ENCODE results near the gene GRIK2.

The GRIK2 gene

DNA sequence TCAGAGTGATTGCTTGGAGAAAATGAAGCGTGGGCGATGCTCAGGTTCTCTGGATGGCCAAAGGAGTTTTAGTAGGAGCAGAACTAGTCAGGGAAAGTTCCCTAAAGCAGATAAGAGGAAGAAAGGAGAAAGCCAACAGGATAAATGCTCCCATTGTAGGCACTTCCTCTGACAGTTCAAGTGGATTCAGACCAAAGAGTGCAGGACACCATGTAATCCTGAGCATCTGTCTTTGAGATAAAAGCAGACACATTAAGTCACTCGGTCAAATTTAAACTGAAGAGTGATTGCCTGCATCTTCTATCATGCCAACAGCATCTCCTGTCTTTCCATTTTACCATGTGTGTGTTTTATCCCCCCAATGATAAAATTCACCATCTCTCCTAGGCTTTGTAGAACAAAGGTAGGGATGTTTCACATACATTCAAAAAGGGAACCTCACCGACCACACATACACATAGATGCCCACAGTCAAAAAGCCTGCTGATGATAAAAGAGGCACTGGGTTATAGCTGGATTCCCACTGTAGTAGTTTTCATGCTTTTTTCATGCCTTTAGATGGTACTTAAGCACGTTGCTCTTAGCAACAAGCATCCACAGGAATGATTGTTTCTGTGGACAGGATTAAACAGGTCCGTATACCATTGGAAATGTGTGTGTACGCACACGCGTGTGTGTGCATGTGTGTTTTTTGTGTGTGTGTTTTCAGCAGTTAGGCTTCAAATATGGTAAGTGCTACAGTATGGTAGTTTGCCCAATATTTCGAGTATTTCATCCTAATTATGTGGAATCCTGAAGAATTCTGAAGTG lies 7.0 kb downstream of the GRIK2 start:
- no peak for DNase-seq (ENCODE audit: low spot score)

DNA sequence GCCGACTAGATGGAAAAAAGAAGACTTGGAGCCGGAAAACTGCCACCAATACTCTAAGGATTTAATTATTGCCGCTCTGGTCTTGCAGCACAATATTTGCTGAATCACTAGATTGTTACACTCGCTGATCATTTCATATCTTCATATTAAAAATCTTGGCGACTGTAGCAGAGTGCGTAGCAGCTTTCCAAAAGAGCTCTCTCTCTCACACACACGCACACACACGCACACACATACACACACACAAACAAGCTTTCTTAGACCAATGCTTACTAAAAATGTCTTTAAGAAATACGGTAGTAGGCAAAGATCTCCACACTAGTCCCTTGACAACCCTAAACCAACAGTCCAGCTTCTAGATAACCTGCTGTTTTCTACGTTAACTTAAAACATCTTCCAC lies 7.7 kb downstream of the GRIK2 start:
- no peak for DNase-seq (ENCODE audit: low spot score)

DNA sequence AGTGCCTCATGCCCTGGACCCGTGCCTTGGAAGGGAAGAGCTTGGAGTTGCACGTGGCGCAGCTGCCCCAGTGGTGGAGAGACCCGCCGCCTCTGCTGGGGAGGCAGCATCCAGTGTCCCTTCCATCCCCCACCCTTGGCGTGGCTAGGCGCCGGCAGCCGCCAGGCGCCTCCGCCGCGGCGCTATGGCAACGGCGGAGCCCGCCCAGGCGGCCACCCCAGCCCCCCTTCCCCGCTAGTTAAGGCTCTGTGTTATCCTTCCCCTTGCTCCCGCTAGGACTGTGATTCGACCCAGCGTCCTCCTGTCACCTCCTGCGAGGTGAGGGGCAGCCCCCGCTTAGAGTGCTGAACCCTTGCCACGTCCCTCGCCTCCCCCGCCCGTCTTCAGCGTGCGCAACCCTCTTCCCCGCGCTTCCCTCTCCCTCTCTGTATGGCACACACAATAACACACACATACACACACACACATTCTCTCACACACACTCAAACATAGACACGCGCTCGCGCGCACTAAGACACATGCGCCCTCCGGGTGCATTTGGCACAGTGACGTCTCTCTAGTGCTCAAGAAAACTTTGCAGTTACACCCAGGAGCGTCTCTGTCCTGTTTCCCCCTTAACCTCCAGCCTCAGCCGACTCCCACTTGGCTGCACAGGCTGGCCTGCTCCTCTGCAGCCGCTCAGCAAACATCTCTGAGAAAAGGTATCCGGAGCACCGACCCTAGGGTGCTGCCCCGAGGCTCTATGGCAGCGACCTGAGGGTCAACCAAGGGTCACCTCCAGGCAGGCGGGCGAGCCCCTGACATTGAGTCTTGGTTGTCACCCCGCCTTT lies 8.5 kb downstream of the GRIK2 start:
- peak; percentile 67 for DNase-seq (ENCODE audit: low spot score)

DNA sequence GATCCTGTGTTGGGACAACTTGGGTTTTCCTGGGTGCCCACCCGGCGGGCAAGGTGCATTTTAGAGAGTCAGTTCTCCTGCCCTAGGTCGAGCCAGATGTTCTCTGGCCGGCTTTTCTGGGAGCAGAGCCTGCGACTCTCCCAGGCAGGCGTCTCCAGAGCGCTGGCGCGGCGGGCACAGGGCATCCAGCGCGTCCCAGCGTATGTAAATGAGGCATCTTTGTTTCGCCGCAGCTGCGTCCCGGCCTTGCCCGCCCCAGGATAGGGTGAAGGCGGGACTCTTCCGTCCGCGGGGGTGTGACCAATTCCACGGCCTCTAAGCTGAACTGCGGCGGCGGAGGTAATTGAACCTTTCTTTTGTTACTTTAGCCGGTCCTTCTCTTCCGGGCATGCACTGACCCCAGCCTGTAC lies 9.1 kb downstream of the GRIK2 start:
- DNase-seq (ENCODE audit: low spot score): no peak

DNA sequence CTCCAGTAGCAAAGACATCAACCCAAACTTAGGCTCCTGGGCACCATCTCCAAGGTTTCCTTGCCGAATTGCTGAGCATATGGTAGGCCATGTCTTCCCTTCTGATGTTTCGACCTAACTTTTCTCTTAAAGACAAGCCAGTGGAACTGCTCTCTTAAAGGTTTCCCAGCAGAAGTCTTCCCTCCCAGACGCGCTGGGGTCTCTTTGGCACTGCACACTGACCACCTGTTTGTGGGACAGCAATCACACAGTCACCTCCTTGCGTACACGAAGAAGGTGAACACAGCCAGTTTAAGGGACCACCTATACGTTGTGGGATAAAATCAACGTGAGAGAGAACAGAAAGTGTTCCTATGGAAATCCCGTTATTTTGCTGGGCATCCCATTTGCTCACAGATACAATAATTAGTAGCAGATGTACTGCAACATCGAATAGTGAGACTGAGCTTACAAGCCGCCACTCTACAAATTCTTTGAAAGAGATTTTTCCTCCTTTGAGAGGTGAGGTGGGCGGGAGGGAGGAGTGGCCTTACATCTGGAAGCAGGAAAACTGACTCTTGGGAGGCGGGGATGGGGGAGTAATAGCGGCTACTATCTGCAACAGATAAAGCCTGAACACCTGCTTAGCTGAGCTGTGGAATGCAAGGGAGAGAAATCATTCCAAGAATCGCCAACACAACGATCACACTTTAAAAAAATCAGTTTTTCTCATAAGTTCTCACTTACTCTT lies 9.9 kb downstream of the GRIK2 start:
- no peak for DNase-seq (ENCODE audit: low spot score)

DNA sequence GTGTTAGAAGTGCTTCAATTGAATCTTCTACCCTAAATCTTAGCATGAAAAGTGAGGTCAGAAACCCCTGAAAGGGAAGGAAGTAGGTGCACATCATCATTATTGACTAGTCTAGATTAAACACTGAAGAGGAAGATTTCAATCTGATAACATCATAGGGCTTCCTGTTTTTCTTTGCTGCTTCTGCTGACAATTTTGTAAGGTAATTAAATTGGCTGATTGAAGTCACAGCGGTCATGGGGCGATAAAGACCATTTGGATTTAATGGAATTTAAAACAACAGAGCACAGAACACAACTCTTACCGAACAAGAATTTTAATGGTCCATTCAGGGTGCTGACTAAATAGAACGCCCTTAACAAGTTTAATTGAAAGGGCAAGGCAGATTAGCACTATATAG lies 11.3 kb downstream of the GRIK2 start:
- DNase-seq (ENCODE audit: low spot score): no peak

DNA sequence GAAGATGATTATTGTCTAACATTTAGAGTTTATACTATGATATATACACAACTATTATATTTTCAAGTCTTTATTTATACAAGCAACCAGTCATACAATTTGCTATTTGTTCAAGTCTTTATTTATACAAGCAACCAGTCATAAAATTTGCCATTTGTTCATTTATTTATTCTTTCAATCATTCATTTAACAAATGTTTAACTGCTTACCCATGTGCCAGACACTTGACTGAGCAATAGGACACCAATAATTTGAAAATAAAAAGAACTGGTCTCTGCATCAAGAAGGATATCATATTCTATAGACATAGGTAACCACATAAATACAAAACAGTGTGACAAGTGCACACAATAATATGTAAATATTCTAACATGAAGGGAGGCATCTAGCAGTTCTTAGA lies 20.3 kb downstream of the GRIK2 start:
- no peak for DNase-seq (ENCODE audit: low spot score)

DNA sequence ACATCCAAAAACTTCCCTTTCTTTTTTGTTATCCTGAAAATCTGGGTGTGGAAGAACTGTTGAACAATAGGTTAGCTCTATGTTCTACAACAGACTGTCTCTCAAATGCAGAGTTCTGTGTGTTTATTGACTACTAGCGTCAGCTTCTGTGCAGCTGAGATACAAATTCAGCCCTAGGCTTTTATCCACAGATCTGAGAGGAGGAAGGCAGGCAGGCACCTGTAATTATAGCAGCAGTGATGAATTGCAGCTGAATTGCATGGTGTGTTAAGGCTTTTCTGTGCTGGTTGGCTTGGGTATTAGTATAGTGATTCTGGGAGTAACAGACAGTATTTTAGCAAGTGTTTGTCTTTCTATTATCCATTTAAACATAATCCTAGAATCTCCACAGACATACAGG lies 24.4 kb downstream of the GRIK2 start:
- DNase-seq (ENCODE audit: low spot score): no peak

DNA sequence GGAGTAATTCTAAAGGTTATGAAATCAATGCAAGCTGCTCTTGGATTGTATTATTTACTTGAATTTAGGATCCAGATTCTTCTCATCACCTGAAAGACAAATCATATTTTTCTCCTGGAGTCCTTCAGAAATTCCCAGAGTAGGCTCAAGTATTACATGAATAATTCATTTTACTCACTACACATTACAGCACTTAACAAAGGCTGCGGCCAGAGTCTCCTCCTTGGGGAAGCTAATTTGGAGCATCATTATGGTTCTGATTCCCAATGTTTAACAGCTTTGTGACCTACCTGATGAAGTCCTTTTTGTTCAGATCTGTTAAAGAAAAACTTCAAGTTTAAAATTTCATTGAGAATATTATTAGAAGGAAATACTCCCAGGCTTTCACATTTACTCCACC lies 28.7 kb downstream of the GRIK2 start:
- no peak for DNase-seq (ENCODE audit: low spot score)

DNA sequence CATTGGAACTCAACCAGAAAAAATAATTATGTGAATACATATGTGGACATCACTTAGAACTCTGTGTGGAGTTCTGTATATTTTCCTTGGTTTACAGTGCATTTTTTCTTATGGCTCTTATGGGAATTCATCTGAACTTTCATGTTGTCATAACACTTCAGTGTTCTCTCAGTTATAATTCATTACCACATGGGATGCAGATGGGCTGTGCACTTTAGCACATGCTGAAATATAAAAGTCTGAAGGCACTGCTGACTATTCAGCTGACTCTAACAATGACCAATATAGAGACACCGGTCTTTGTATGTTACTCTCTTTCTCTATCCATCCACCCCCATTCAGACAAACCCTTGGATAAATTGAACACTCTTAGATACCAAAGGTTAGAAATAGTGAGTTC lies 29.3 kb downstream of the GRIK2 start:
- no peak for DNase-seq (ENCODE audit: low spot score)

DNA sequence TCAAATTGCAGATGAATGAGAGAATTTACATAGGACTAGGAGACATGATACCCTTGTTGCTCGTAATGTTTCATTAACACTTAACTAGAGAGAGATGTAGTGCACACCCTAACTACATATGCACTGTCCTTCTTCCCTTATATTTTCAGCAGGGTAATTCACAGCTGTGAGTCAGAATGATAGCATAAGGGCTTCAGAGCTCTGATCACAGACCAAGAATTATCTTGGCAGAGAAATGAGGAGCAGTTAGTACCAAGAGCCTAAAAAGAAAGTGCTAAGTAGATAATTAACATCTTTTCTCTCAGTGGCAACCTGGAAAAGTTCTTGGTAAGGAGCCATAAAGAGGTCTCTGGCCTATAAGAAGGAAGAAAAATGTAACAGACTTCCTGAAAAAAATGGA lies 35.8 kb downstream of the GRIK2 start:
- DNase-seq (ENCODE audit: low spot score): no peak

DNA sequence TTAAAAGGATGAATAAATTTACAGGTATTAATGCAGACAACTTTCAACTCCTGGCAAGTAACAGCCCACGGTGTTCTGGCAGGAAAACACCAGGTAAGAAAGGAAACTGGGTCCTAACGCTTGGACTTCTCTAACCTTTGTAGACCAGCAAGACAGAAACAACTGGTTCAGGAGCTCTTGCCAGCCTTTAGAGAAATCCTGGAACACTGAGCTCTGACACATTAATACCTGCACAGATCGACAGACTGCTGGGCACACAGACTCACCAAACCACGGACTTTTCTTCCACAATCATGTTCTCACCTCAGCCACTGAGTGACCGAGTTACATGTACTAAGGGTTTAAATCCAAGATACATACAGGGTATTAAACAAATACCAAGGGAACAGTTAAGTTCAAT lies 36.3 kb downstream of the GRIK2 start:
- no peak for DNase-seq (ENCODE audit: low spot score)

DNA sequence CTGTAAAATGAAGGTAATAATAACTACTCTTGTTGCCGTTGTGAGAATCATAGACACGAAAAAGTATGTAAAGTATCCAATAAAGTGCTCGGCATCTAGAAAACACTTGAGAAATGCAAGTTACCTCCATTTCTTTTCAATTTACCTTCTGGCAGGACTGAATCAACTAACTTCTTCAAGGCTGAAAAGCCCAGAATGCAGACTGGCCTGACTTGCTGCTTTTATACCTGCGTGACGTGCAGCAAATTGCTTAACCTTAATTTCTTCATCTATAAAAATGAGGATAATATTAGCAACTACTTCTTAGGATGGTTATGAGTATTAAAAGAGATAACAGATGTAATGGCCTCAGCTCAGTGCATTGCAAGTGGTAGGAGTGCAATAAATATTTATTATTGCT lies 39.6 kb downstream of the GRIK2 start:
- DNase-seq (ENCODE audit: low spot score): no peak

DNA sequence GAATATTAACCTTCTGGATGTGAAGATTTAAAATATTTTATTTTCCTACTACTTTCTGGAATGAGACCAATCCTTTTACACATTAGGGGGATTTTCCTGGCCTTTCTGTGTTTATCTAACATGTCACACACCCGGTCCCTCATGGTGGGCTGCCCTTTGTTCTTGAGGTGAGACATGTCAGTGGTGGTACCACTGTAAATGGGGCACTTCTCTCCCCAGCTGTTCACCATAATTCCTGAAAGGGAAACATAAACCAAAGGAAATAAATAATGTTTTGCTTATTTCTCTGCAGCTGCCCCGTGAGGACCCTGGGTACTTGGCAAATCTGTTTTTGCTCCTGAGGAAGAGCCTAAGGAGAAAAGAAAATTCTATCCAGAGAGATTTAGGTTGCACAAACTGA lies 41.1 kb downstream of the GRIK2 start:
- no peak for DNase-seq (ENCODE audit: low spot score)

DNA sequence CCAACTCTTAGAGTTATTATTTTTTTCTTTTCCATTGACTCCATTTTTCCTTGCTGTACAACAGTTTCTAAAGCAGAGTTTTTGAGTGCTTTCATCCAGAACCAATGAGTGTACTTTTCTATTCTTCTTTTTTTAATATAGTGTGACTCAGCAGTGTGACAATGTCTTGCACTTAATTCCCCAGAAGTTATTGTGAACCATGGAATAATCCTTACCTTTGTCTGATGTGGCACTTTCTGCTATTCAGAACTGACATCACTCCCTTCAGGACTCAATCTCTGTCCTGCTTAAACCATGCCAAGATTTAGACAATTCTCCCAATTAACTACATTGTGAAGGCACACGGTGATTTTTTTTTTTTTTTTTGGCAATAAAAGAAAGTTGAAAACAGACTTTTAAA lies 41.5 kb downstream of the GRIK2 start:
- DNase-seq (ENCODE audit: low spot score): no peak

DNA sequence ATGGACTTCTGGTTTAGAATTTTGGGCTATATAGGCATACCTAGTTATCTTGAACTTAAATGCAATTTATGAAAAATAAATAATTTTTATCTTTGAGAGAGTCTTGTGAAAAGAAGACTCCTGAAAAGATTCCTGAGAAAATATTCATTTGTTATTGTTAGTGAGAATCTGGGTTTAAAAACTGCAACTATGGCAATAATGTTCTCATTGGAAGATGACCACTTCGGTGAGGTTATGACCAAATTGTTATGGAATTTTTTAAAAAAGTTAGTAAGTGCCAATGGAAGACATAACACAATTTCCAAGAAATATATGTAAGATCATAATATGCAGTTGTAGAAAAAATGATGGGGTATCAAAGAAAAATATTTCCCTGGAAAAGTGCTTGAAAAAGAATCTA lies 46.3 kb downstream of the GRIK2 start:
- no peak for DNase-seq (ENCODE audit: low spot score)

DNA sequence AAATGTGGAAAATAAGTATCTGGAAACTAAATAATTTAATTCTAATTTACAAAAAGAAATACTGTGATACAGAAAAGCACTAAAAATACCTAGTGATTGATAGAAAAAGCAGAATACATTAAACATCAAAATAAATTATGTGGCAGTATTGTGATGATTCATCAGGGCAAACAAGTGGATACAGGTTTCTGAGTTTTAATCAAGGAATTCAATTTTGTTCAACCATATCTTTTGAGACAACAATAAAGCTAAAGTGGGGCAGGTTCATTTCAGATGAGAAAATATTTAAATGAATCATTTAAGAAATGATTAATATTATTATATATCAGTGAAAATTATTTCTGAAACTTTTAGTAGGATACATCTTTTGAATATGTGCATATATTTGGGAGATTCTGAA lies 49.8 kb downstream of the GRIK2 start:
- no peak for DNase-seq (ENCODE audit: low spot score)

DNA sequence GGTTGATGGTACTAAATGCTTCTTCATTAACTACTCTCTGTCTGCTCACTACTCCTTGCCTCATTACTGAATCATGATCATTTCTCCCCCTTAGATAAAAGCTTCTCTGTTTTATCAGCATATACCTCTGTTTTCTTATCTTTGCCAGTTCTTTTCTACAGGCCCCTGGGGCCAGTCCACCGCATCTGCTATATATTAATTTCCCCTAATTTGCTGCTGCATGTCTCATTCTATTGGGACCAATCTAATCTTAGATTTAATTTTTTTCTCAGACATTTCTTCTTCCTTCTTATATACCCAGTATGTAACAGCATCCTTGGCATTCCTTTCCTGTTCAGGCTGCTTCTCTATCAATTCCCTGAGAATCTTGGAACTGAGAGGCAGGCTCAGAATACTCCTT lies 51.2 kb downstream of the GRIK2 start:
- no peak for DNase-seq (ENCODE audit: low spot score)

DNA sequence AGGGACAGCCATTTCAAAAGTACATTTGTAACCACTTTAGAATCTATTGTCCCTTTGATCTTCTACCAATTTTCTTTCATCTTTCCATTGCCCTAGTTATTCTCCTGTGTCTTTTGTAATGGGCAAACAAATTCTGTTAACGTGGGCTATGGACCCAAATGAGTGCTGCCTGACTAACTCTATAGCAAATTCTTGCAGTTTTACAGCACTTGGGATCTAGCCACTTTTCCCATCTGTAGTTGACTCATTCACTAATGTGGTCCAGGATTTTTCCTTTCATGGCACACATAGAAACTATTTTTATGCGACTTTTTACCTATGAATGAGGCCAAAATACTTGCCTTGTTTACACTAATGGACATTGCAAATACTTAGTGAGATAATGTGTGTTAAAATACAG lies 52.0 kb downstream of the GRIK2 start:
- DNase-seq (ENCODE audit: low spot score): no peak

DNA sequence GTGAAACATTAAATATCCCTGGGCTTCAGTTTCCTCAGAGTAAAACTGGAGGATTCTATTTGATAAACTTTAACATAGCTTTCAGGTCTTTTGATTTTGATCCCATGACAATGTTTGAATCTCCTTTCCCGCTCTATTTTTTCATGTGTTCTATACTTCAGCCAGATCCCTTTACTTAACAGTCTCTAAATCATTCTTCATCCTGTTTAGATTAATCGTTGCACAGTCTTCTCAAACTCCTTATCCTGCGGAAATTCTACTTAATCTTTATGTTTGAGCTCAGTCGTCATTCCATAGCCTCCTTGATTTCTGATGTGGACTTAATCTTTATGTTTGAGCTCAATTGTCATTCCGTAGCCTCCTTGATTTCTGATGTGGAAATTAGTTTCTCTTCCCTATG lies 57.4 kb downstream of the GRIK2 start:
- no peak for DNase-seq (ENCODE audit: low spot score)

DNA sequence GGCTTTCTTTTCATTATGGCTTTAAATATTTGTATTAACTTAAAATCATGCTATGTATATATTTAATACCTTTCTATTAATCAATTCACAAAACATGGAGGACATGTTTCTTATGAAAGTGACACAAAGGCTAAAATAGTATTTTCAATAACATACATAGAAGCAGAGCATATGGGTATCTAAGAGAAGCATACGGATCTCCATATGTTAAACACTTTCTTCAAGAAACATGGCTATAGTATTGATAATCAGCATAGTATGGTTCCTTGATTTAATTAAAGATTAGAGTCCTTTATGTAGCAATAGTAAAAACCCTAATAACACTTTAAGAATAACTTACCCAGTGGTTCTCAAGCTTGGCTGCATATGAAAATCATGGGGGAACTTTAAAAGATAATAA lies 58.5 kb downstream of the GRIK2 start:
- no peak for DNase-seq (ENCODE audit: low spot score)

DNA sequence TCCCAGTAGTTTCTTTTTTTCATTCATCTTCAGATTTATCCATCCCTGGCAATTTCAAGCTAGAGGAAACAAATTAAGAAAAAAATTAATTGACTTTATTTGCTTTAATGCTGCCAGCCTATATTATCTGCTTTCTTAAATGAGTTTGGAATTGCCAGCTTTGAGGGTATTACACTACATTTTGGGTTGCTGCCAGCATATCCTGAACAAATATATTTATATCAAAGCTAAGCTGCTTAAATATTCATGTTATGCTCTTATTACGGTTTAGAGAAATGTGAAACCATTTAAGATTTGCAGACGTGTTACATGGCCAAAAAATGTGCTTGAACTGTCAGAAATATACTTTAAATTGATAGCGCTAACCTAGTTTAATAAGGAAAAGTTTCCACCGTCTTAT lies 59.7 kb downstream of the GRIK2 start:
- no peak for DNase-seq (ENCODE audit: low spot score)

DNA sequence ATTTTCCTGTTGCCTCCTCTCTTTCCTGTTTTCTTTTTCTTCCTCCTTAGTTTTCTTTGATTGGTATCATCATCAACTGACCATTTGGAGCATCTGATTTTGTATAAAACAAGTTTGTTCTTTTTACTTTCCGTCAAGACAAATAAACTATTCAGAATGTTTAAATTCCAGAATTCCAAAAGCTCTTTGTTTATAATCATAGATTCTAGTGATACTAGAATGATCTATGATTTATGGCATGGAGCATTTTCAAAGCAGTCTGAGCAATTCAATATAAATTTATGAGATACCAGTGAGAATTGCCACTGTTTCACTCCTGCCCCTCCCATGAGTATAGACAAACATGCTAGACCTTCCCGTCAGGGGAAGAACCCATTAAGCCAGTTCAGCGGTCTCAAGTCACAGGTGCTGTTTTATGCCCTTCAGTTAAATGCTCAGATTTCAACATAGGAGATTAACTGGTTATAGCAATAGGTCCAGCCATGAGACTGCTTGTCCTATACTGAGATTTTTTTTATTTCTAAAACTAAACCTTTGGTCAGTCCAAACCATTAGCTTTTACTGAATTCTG lies 60.7 kb downstream of the GRIK2 start:
- DNase-seq (ENCODE audit: low spot score): no peak

All from left forelimb (tissue), 1 donor.